ENCODE results near the gene ANKIB1.
"Not testable (repeated sequence)": the region's sequence is repeated elsewhere in the genome, so short reads cannot be mapped to it uniquely, and the experiment has no call there.

Gene ANKIB1

GRCh38 chr7:92330835-92331438 is 85.2 kb downstream of the ANKIB1 start:
- DNase-seq: no peak

GRCh38 chr7:92331508-92331907 is 85.7 kb downstream of the ANKIB1 start:
- DNase-seq: no peak

- no peak for DNase-seq
Observed at GRCh38 chr7:92332782-92333181, 87.0 kb downstream of the ANKIB1 start.

GRCh38 chr7:92333866-92334265 is 88.1 kb downstream of the ANKIB1 start:
- DNase-seq: no peak

GRCh38 chr7:92335574-92335973 is 89.8 kb downstream of the ANKIB1 start:
- no peak for DNase-seq

- DNase-seq: no peak
Observed at GRCh38 chr7:92336662-92337340, 91.0 kb downstream of the ANKIB1 start.

GRCh38 chr7:92340016-92340415 is 94.2 kb downstream of the ANKIB1 start:
- no peak for DNase-seq

- DNase-seq: no peak
Observed at GRCh38 chr7:92343714-92344113, 97.9 kb downstream of the ANKIB1 start.

- no peak for DNase-seq
Observed at GRCh38 chr7:92352009-92352408, 106.2 kb downstream of the ANKIB1 start.

- DNase-seq: no peak
Observed at GRCh38 chr7:92354214-92354613, 108.4 kb downstream of the ANKIB1 start.

GRCh38 chr7:92356406-92356805 is 110.6 kb downstream of the ANKIB1 start:
- no peak for DNase-seq

- no peak for DNase-seq
Observed at GRCh38 chr7:92357260-92357659, 111.5 kb downstream of the ANKIB1 start.

GRCh38 chr7:92359179-92359578 is 113.4 kb downstream of the ANKIB1 start:
- DNase-seq: not testable (repeated sequence)

GRCh38 chr7:92359801-92360200 is 114.0 kb downstream of the ANKIB1 start:
- DNase-seq: no peak

GRCh38 chr7:92360387-92360786 is 114.6 kb downstream of the ANKIB1 start:
- DNase-seq: no peak

GRCh38 chr7:92362131-92362530 is 116.4 kb downstream of the ANKIB1 start:
- DNase-seq: no peak

- DNase-seq: no peak
Observed at GRCh38 chr7:92366730-92367129, 121.0 kb downstream of the ANKIB1 start.

- DNase-seq: no peak
Observed at GRCh38 chr7:92368741-92369140, 123.0 kb downstream of the ANKIB1 start.

- no peak for DNase-seq
Observed at GRCh38 chr7:92375013-92375412, 129.2 kb downstream of the ANKIB1 start.

- no peak for DNase-seq
Observed at GRCh38 chr7:92391071-92391470, 145.3 kb downstream of the ANKIB1 start.

- no peak for DNase-seq
Observed at GRCh38 chr7:92397542-92397941, 151.8 kb downstream of the ANKIB1 start.

GRCh38 chr7:92400013-92400412 is 154.2 kb downstream of the ANKIB1 start:
- no peak for DNase-seq

- DNase-seq: no peak
Observed at GRCh38 chr7:92402920-92403759, 157.4 kb downstream of the ANKIB1 start.

GRCh38 chr7:92403760-92404074 is 157.9 kb downstream of the ANKIB1 start:
- no peak for DNase-seq

Measured in Kasumi-1 (cell line).